Endothelial cell of umbilical vein (primary cell): ENCODE data around the gene CSNK1G1. TPM values are rescaled to one million over a fixed set of nuclear protein-coding genes. Genes with fewer than 3 reads are reported as not detected.

Experiments used
- BruUV-seq: library from RNA; stranded (reverse); fragments of 400-500 nt; replicated peaks from 2 replicates; lab custom pipeline; 2021; lab: Mats Ljungman, UMichigan
- CTCF ChIA-PET: fragments of 300-600, 350-600 bp; sonication (Branson Sonifier 250); formaldehyde crosslinking; loops from one replicate; lab custom pipeline; 2021; ENCODE audit warnings: antibody characterized with exemption, inconsistent platforms; lab: Charles Lee
- POLR2A ChIA-PET: fragments of 300-600, 350-600 bp; sonication (Branson Sonifier 250); formaldehyde crosslinking; loops from one replicate; lab custom pipeline; 2021; ENCODE audit warnings: antibody characterized with exemption, inconsistent platforms; lab: Charles Lee
- DNase-seq: peaks from one replicate; pipeline ENCODE4 v3.0.0-alpha.2; 2011; ENCODE audit warnings: low read depth, low spot score
- FAIRE-seq: peaks from 2 replicates; lab custom pipeline; 2011; peaks lifted over from hg19 to GRCh38; lab: Jason Lieb, UNC
- H2AFZ ChIP-seq: 2 replicates; pipeline ENCODE4 v1.6.0; 2012; ENCODE audit warnings: low read depth, low read length, control low read depth, inconsistent platforms
- H3K27ac ChIP-seq: 2 replicates; pipeline ENCODE4 v1.5.1; 2011; ENCODE audit warnings: low read depth, mild to moderate bottlenecking, control low read depth, low read length, moderate library complexity; ENCODE audit not compliant: insufficient read depth
- H3K27me3 ChIP-seq, 2 experiments: 2 replicates each; pipeline versions ENCODE4 v1.6.0 to v1.6.1; 2011; ENCODE audit warnings: low read length in 2 of 2, mixed read lengths in 1 of 2; ENCODE audit not compliant: control insufficient read depth in 2 of 2, insufficient read depth in 2 of 2
- H3K36me3 ChIP-seq, 2 experiments: 2 replicates in 1 of 2; 3 replicates in 1 of 2; pipeline ENCODE4 v1.5.1; 2011; ENCODE audit warnings: low read length in 2 of 2, mild to moderate bottlenecking in 1 of 2, moderate library complexity in 1 of 2; ENCODE audit not compliant: control insufficient read depth in 2 of 2, insufficient read depth in 2 of 2; ENCODE audit errors: extremely low read depth in 1 of 2
- H3K4me1 ChIP-seq: 3 replicates; pipeline ENCODE4 v1.5.1; 2011; ENCODE audit warnings: mild to moderate bottlenecking, low read length; ENCODE audit not compliant: control insufficient read depth, insufficient read depth; ENCODE audit errors: extremely low read depth
- H3K4me2 ChIP-seq: 2 replicates; pipeline ENCODE4 v1.6.1; 2011; ENCODE audit warnings: low read length, control low read depth, mixed read lengths; ENCODE audit not compliant: insufficient read depth
- H3K4me3 ChIP-seq, 3 experiments: fragments of 200-600 bp in 1 of 3; sonication (generic), shearing (Covaris generic) in 1 of 3; replicated peaks in 1 of 3; 2 replicates each; pipeline ENCODE4 v1.5.1; 2011 to 2016; ENCODE audit warnings: control low read depth in 3 of 3, low read length in 3 of 3, mild to moderate bottlenecking in 2 of 3, inconsistent platforms in 1 of 3, low read depth in 1 of 3, moderate library complexity in 1 of 3; ENCODE audit not compliant: insufficient read depth in 1 of 3
- H3K79me2 ChIP-seq: 2 replicates; pipeline ENCODE4 v1.6.0; 2012; ENCODE audit warnings: low read length, inconsistent platforms; ENCODE audit not compliant: control insufficient read depth, insufficient read depth
- H3K9ac ChIP-seq: replicated peaks from 2 replicates; pipeline ENCODE3; 2011; ENCODE audit warnings: low read length, control low read depth; ENCODE audit not compliant: insufficient read depth; ENCODE audit errors: extremely low read depth
- H3K9me1 ChIP-seq: replicated peaks from 3 replicates; pipeline ENCODE4 v1.6.0; 2011; ENCODE audit warnings: mild to moderate bottlenecking, low read length; ENCODE audit not compliant: control insufficient read depth, insufficient read depth; ENCODE audit errors: extremely low read depth
- H3K9me3 ChIP-seq: replicated peaks from 2 replicates; pipeline ENCODE4 v1.5.1; 2012; ENCODE audit warnings: low read length, inconsistent platforms; ENCODE audit not compliant: control insufficient read depth, insufficient read depth
- H4K20me1 ChIP-seq: replicated peaks from 2 replicates; pipeline ENCODE3; 2011; ENCODE audit warnings: mild to moderate bottlenecking, low read length; ENCODE audit not compliant: control insufficient read depth, insufficient read depth; ENCODE audit errors: extremely low read depth
- CTCF ChIP-seq, 2 donors: IDR thresholded peaks; 1 replicate in 1 of 2; 2 replicates in 1 of 2; pipeline ENCODE4 v1.5.1; 2011; ENCODE audit warnings: low read length in 2 of 2, mild to moderate bottlenecking in 2 of 2, moderate library complexity in 2 of 2, control low read depth in 1 of 2, inconsistent platforms in 1 of 2, low read depth in 1 of 2; ENCODE audit not compliant: insufficient read depth in 1 of 2; ENCODE audit errors: extremely low read depth in 1 of 2
- EZH2 ChIP-seq: IDR thresholded peaks from 2 replicates; pipeline ENCODE4 v1.6.1; 2012; ENCODE audit warnings: borderline replicate concordance, low read depth, mild to moderate bottlenecking, moderate library complexity, low read length, inconsistent platforms; ENCODE audit not compliant: severe bottlenecking
- GATA2 ChIP-seq: IDR thresholded peaks from 2 replicates; pipeline ENCODE4 v1.7.0; 2011; ENCODE audit warnings: low read depth, mild to moderate bottlenecking, moderate library complexity, mixed read lengths, low read length; ENCODE audit not compliant: insufficient read length, insufficient read depth
- JUN ChIP-seq: IDR thresholded peaks from 2 replicates; pipeline ENCODE4 v1.6.1; 2011; ENCODE audit warnings: borderline replicate concordance, low read depth; ENCODE audit not compliant: insufficient read length, insufficient read depth
- MYC ChIP-seq: IDR thresholded peaks from one replicate; pipeline ENCODE4 v1.6.1; 2011; ENCODE audit warnings: mild to moderate bottlenecking, low read depth, low read length
- POLR2A ChIP-seq: IDR thresholded peaks from 2 replicates; pipeline ENCODE4 v1.6.1; 2012; ENCODE audit warnings: low read depth, mild to moderate bottlenecking, control low read depth, low read length
- POLR2AphosphoS5 ChIP-seq: IDR thresholded peaks from 2 replicates; pipeline ENCODE4 v1.6.1; 2012; ENCODE audit warnings: low read depth, mild to moderate bottlenecking, control low read depth, low read length, moderate library complexity; ENCODE audit not compliant: insufficient read depth
- dilution Hi-C: fragments of 300-500 bp; cut with MboI; formaldehyde crosslinking; loops from one replicate; pipeline ENCODE4 v1.15.0; 2019; ENCODE audit warnings: low sequenced_read_pairs; ENCODE audit not compliant: extremely low pct_ligation_motif_present
- intact Hi-C: fragments of 100-400 bp; cut with micrococcal nuclease; formaldehyde crosslinking; loops from one replicate; pipeline ENCODE4 v1.10.0; 2022
- polyA plus RNA-seq, 4 experiments: library from polyadenylated mRNA; depleted of rRNA in 3 of 4; stranded (reverse) in 3 of 4; unstranded in 1 of 4; fragments of >200 nt; gene quantifications; 2 replicates each; pipeline versions ENCODE4 v1.2.1 to v1.2.3, GENCODE V29; 2011 to 2012; ENCODE audit warnings: missing spikeins in 1 of 4
- total RNA-seq: library from RNA; stranded (reverse); gene quantifications from 2 replicates; pipeline ENCODE4 v1.2.3, GENCODE V29; 2021

The CSNK1G1 gene
- total and polyA plus RNA-seq, 2 donors (not counting 3 experiments of a cell fraction or from before 2014, with no cell fraction given): 9.0 to 31.7 TPM

- no peak overlapping the region for H3K9ac ChIP-seq
- no peak overlapping the region for H2AFZ ChIP-seq
- no peak overlapping the region for H3K4me2 ChIP-seq
- no peaks in the 10 kb centered on the region for H3K27me3 ChIP-seq
- H3K9me1 ChIP-seq: no peaks in the 10 kb centered on the region
- H3K27ac ChIP-seq: no peak overlapping the region
- BruUV-seq: no TSS peak
- dilution Hi-C loops (no loop called here), intact Hi-C loops (loop anchor here (2.0 kb wide), 1 partner anchor 223 kb away; the partner anchor contains the start of gene PPIB)
- ChIA-PET POLR2A (no interaction called here), CTCF (no interaction called here)
- DNase-seq (no peak), FAIRE-seq (no peak)
- H3K9me3 ChIP-seq: no peaks in the 10 kb centered on the region
- TF ChIP-seq POLR2AphosphoS5 (no peak), JUN (no peak), POLR2A (no peak), CTCF (IDR thresholded peaks at IDR 0.05; ENCODE audit: extremely low read depth in 1 of 2, insufficient read depth in 1 of 2, low read depth in 1 of 2, low read length in 2 of 2) (no peak), EZH2 (no peak), GATA2 (no peak), MYC (no peak)
- peaks cover 10% of the 10 kb centered on the region for H3K4me1 ChIP-seq
- H3K4me3 ChIP-seq: no peak overlapping the region
- H4K20me1 ChIP-seq: no peaks in the 10 kb centered on the region
- no peaks in the 10 kb centered on the region for H3K36me3 ChIP-seq
- H3K79me2 ChIP-seq: peaks cover 21% of the 10 kb centered on the region
Observed at GRCh38 chr15:64386291-64386690, 30.3 kb upstream of the CSNK1G1 start.
